H9 (cell line): Measurements from ENCODE around the gene BPGM. TPM values are rescaled to one million over a fixed set of nuclear protein-coding genes. Genes with fewer than 3 reads are reported as not detected.

Experiments
- DNase-seq: peaks from one replicate; pipeline ENCODE4 v3.0.0-alpha.2; 2017
- H2AFZ ChIP-seq: one replicate; pipeline ENCODE4 v1.6.1; 2013; ENCODE audit warnings: mild to moderate bottlenecking, low read length, control low read depth, moderate library complexity
- H2AK5ac ChIP-seq: 2 replicates; pipeline ENCODE4 v1.6.1; 2013; ENCODE audit warnings: low read length, control low read depth, mixed read lengths; ENCODE audit not compliant: insufficient read length
- H2BK120ac ChIP-seq: one replicate; pipeline ENCODE4 v1.6.1; 2013; ENCODE audit warnings: low read depth, mild to moderate bottlenecking, low read length, control low read depth, inconsistent platforms; ENCODE audit not compliant: poor library complexity, severe bottlenecking
- H2BK12ac ChIP-seq: 2 replicates; pipeline ENCODE4 v1.6.1; 2013; ENCODE audit warnings: low read length, control low read depth, mixed read lengths, low read depth; ENCODE audit not compliant: insufficient read length
- H2BK15ac ChIP-seq: 2 replicates; pipeline ENCODE4 v1.6.1; 2013; ENCODE audit warnings: low read depth, low read length, control low read depth
- H2BK20ac ChIP-seq: one replicate; pipeline ENCODE4 v1.6.1; 2013; ENCODE audit warnings: low read depth, mild to moderate bottlenecking, low read length, control low read depth, inconsistent platforms; ENCODE audit not compliant: poor library complexity, severe bottlenecking
- H2BK5ac ChIP-seq: 2 replicates; pipeline ENCODE4 v1.6.1; 2013; ENCODE audit warnings: low read length, control low read depth, mixed read lengths; ENCODE audit not compliant: insufficient read length
- H3K14ac ChIP-seq: 2 replicates; pipeline ENCODE4 v1.6.1; 2013; ENCODE audit warnings: low read length, control low read depth; ENCODE audit not compliant: insufficient read depth
- H3K18ac ChIP-seq: 2 replicates; pipeline ENCODE4 v1.6.1; 2013; ENCODE audit warnings: low read depth, mild to moderate bottlenecking, mixed read lengths, low read length, control low read depth; ENCODE audit not compliant: insufficient read length
- H3K23ac ChIP-seq: 2 replicates; pipeline ENCODE4 v1.6.1; 2013; ENCODE audit warnings: low read length, control low read depth, mixed read lengths, low read depth; ENCODE audit not compliant: insufficient read length
- H3K23me2 ChIP-seq: 2 replicates; pipeline ENCODE4 v1.6.1; 2013; ENCODE audit warnings: low read depth, mild to moderate bottlenecking, mixed read lengths, low read length, control low read depth; ENCODE audit not compliant: insufficient read length, poor library complexity, severe bottlenecking
- H3K27ac ChIP-seq: 2 replicates; pipeline ENCODE4 v1.5.1; 2013; ENCODE audit warnings: low read length, control low read depth, mixed read lengths, low read depth; ENCODE audit not compliant: insufficient read length
- H3K27me3 ChIP-seq: 2 replicates; pipeline ENCODE4 v1.6.1; 2013; ENCODE audit warnings: low read length, control low read depth, inconsistent platforms; ENCODE audit not compliant: insufficient read depth
- H3K4ac ChIP-seq: 2 replicates; pipeline ENCODE4 v1.6.1; 2013; ENCODE audit warnings: low read depth, mild to moderate bottlenecking, control low read depth, inconsistent platforms, low read length, moderate library complexity
- H3K4me1 ChIP-seq: 2 replicates; pipeline ENCODE4 v1.6.1; 2013; ENCODE audit warnings: low read length, control low read depth, inconsistent platforms; ENCODE audit not compliant: insufficient read depth
- H3K4me2 ChIP-seq: 2 replicates; pipeline ENCODE4 v1.6.1; 2013; ENCODE audit warnings: low read length, control low read depth, mixed read lengths; ENCODE audit not compliant: insufficient read length, insufficient read depth
- H3K56ac ChIP-seq: 2 replicates; pipeline ENCODE4 v1.6.1; 2013; ENCODE audit warnings: low read depth, mild to moderate bottlenecking, mixed read lengths, low read length, control low read depth; ENCODE audit not compliant: insufficient read length
- H3K79me1 ChIP-seq: 2 replicates; pipeline ENCODE4 v1.6.1; 2013; ENCODE audit warnings: low read depth, mild to moderate bottlenecking, moderate library complexity, low read length, control low read depth, inconsistent platforms; ENCODE audit not compliant: insufficient read depth, poor library complexity, severe bottlenecking
- H3K79me2 ChIP-seq: 2 replicates; pipeline ENCODE4 v1.6.1; 2013; ENCODE audit warnings: low read length, control low read depth, inconsistent platforms; ENCODE audit not compliant: insufficient read depth
- H3K9ac ChIP-seq: 2 replicates; pipeline ENCODE4 v1.6.1; 2013; ENCODE audit warnings: low read length, control low read depth, mixed read lengths; ENCODE audit not compliant: insufficient read length; ENCODE audit errors: extremely low read depth
- H3K9me3 ChIP-seq: one replicate; pipeline ENCODE4 v1.6.1; 2013; ENCODE audit warnings: low read depth, low read length, inconsistent platforms; ENCODE audit not compliant: control insufficient read depth
- H3T11ph ChIP-seq: one replicate; pipeline ENCODE4 v1.6.1; 2013; ENCODE audit warnings: mild to moderate bottlenecking, low read length, control low read depth, inconsistent platforms
- H4K20me1 ChIP-seq: one replicate; pipeline ENCODE4 v1.6.1; 2013; ENCODE audit not compliant: control insufficient read depth, insufficient read length, insufficient read depth
- H4K5ac ChIP-seq: 2 replicates; pipeline ENCODE4 v1.6.1; 2013; ENCODE audit warnings: low read depth, mild to moderate bottlenecking, mixed read lengths, low read length, control low read depth; ENCODE audit not compliant: insufficient read length
- H4K8ac ChIP-seq: replicated peaks from 2 replicates; pipeline ENCODE4 v1.6.1; 2013; ENCODE audit warnings: low read length, control low read depth, mixed read lengths, low read depth; ENCODE audit not compliant: insufficient read length
- H4K91ac ChIP-seq: 2 replicates; pipeline ENCODE4 v1.6.1; 2013; ENCODE audit warnings: low read depth, mild to moderate bottlenecking, moderate library complexity, mixed read lengths, low read length, control low read depth; ENCODE audit not compliant: insufficient read length
- H3K27ac Mint-ChIP-seq, 3 experiments: 2 replicates in 2 of 3; 3 replicates in 1 of 3; pipeline ENCODE4 v1.8.0; 2020 to 2021; ENCODE audit warnings: mixed read lengths in 3 of 3, mild to moderate bottlenecking in 1 of 3, moderate library complexity in 1 of 3
- H3K27me3 Mint-ChIP-seq: 2 replicates; pipeline ENCODE4 v1.8.0; 2021; ENCODE audit warnings: low read depth, mild to moderate bottlenecking, moderate library complexity, mixed read lengths
- H3K36me3 Mint-ChIP-seq, 3 experiments: 2 replicates in 2 of 3; 3 replicates in 1 of 3; pipeline ENCODE4 v1.8.0; 2020 to 2021; ENCODE audit warnings: low read depth in 3 of 3, mixed read lengths in 3 of 3; ENCODE audit not compliant: insufficient read depth in 1 of 3
- H3K4me1 Mint-ChIP-seq, 2 experiments: 2 replicates each; pipeline ENCODE4 v1.8.0; 2020; ENCODE audit warnings: mixed read lengths in 2 of 2
- H3K4me3 Mint-ChIP-seq, 2 experiments: 2 replicates in 1 of 2; 3 replicates in 1 of 2; pipeline ENCODE4 v1.8.0; 2020 to 2021; ENCODE audit warnings: mild to moderate bottlenecking in 2 of 2, mixed read lengths in 2 of 2, moderate library complexity in 1 of 2
- H3K9me3 Mint-ChIP-seq, 2 experiments: 2 replicates in 1 of 2; 3 replicates in 1 of 2; pipeline ENCODE4 v1.8.0; 2020; ENCODE audit warnings: mild to moderate bottlenecking in 2 of 2, mixed read lengths in 2 of 2, moderate library complexity in 1 of 2
- CTCF ChIP-seq: fragments of 200-600 bp; sonication (generic); conservative IDR thresholded peaks from 3 replicates; pipeline ENCODE4 v1.8.0; 2021; ENCODE audit warnings: antibody characterized with exemption, mild to moderate bottlenecking
- WGBS: extraction: QIAGEN DNeasy Blood & Tissue Kit; methylation state at CpG from one replicate; pipeline ENCODE4 v1.1.7; 2013; ENCODE audit warnings: missing lambda C conversion rate, low lambda C conversion rate, mixed read lengths; ENCODE audit not compliant: insufficient read length; ENCODE audit errors: extremely low coverage; 5-methylcytosine and 5-hydroxymethylcytosine counted together
- long read RNA-seq: library from polyadenylated mRNA; unstranded; transcript quantifications from one replicate; pipeline ENCODE4 v2.0.0, GENCODE V29; 2020
- total RNA-seq: library from RNA; stranded (reverse); gene quantifications from 2 replicates; pipeline ENCODE4 v1.2.1, GENCODE V29; 2021

Gene BPGM
- total RNA-seq: 14.0 and 14.4 TPM in 2 replicates
- long read RNA-seq, transcript BPGM-201 (3 exons, 1,753 nt): major isoform, 171 of 185 reads
- long read RNA-seq, partial matches to known transcripts: 5 of 185 reads
- long read RNA-seq, other reads (novel, unspliced or antisense): 5 of 185 reads

GRCh38 chr7:134646425-134647305 is at the start of gene BPGM:
Gene BPGM (plus strand): TSS chr7:134646853. CDS start chr7:134661508, 14,655 bp downstream.
- H3K14ac ChIP-seq: 0 out of 2 replicates have a peak within 1 kb of the TSS, but pooled peaks have one; percentile 4
- H3K23ac ChIP-seq: no peak within 1 kb of the TSS
- peaks cover 5% of the 10 kb centered on the region for H3K27me3 Mint-ChIP-seq
- no peak within 1 kb of the TSS for H2BK20ac ChIP-seq
- H3K79me2 ChIP-seq: no peaks in the 10 kb centered on the region
- H3K56ac ChIP-seq: no peak within 1 kb of the TSS
- no peaks in the 10 kb centered on the region; a peak in 1 of 4 replicates for H3K4me1 Mint-ChIP-seq
- peaks cover 4% of the 10 kb centered on the region for H3K23me2 ChIP-seq
- no peak within 1 kb of the TSS for H4K91ac ChIP-seq
- H2AK5ac ChIP-seq: no peak within 1 kb of the TSS
- H4K5ac ChIP-seq: no peak within 1 kb of the TSS
- no peaks in the 10 kb centered on the region for H3K79me1 ChIP-seq
- H3K9ac ChIP-seq: peak within 1 kb of the TSS; percentile 76
- no peaks in the 10 kb centered on the region for H3K4me1 ChIP-seq
- H2BK5ac ChIP-seq: no peak within 1 kb of the TSS
- H3K36me3 Mint-ChIP-seq: no peaks in the 10 kb centered on the region
- H2BK120ac ChIP-seq: no peak within 1 kb of the TSS
- 0 out of 5 replicates have a peak, but pooled peaks cover 0 to 5% of the 10 kb centered on the region in 2 experiments for H3K9me3 Mint-ChIP-seq
- H3K4ac ChIP-seq: no peak within 1 kb of the TSS
- no peaks in the 10 kb centered on the region for H3K9me3 ChIP-seq
- no peak within 1 kb of the TSS for H2BK15ac ChIP-seq
- no peaks in the 10 kb centered on the region for H3K27me3 ChIP-seq
- H3T11ph ChIP-seq: no peak within 1 kb of the TSS
- H4K20me1 ChIP-seq: no peaks in the 10 kb centered on the region
- H3K27ac Mint-ChIP-seq: no peak within 1 kb of the TSS
- TF ChIP-seq CTCF: peak; percentile 51; the same call in 2 of the 3 replicates
- H3K4me2 ChIP-seq: peak within 1 kb of the TSS; percentile 71
- H3K27ac ChIP-seq: no peak within 1 kb of the TSS
- H3K4me3 Mint-ChIP-seq: no peak within 1 kb of the TSS
- WGBS: no CpG with 5 or more reads among the region's 36 CpGs
- DNase-seq: peak; percentile 99
- no peak within 1 kb of the TSS for H3K18ac ChIP-seq
- no peak within 1 kb of the TSS for H2BK12ac ChIP-seq
- H2AFZ ChIP-seq: peak within 1 kb of the TSS; percentile 46
- no peak within 1 kb of the TSS for H4K8ac ChIP-seq
